NT2/D1 (cell line): ENCODE data around the gene GABRR2.

Source experiments
- DNase-seq: peaks from one replicate; pipeline ENCODE4 v3.0.0-alpha.2; 2011; ENCODE audit warnings: low read depth, low spot score
- H3K27me3 ChIP-seq: 2 replicates; pipeline ENCODE4 v1.6.0; 2011; ENCODE audit warnings: mild to moderate bottlenecking; ENCODE audit not compliant: insufficient read length, insufficient read depth
- H3K36me3 ChIP-seq: 2 replicates; pipeline ENCODE4 v1.6.1; 2011; ENCODE audit warnings: mild to moderate bottlenecking, low read length, mixed read lengths; ENCODE audit not compliant: insufficient read depth, insufficient read length
- H3K4me1 ChIP-seq: 2 replicates; pipeline ENCODE4 v1.5.1; 2011; ENCODE audit not compliant: insufficient read depth, insufficient read length
- H3K4me3 ChIP-seq: 2 replicates; pipeline ENCODE4 v1.5.1; 2011; ENCODE audit warnings: low read depth; ENCODE audit not compliant: insufficient read length
- H3K9ac ChIP-seq: 2 replicates; pipeline ENCODE4 v1.6.0; 2011; ENCODE audit warnings: low read depth; ENCODE audit not compliant: insufficient read length
- H3K9me3 ChIP-seq: 2 replicates; pipeline ENCODE4 v1.5.1; 2011; ENCODE audit warnings: mild to moderate bottlenecking, low read length; ENCODE audit not compliant: insufficient read depth
- SUZ12 ChIP-seq: IDR thresholded peaks from 2 replicates; pipeline ENCODE4 v1.6.1; 2011; ENCODE audit not compliant: insufficient read length, insufficient read depth; ENCODE audit errors: extremely low read depth
- YY1 ChIP-seq: IDR thresholded peaks from 2 replicates; pipeline ENCODE4 v1.6.1; 2011; ENCODE audit not compliant: insufficient read length, insufficient read depth
- ZNF274 ChIP-seq: IDR thresholded peaks from 2 replicates; pipeline ENCODE4 v1.6.1; 2011; ENCODE audit warnings: mild to moderate bottlenecking, low read depth, low read length

Gene GABRR2

GRCh38 chr6:89254569-89254968 lies 60.5 kb downstream of the GABRR2 start:
- Histone ChIP-seq H3K9ac (no peak overlapping the region), H3K4me1 (no peaks in the 10 kb centered on the region), H3K4me3 (no peak overlapping the region), H3K36me3 (no peaks in the 10 kb centered on the region), H3K9me3 (no peaks in the 10 kb centered on the region), H3K27me3 (no peaks in the 10 kb centered on the region)
- TF ChIP-seq YY1 (no peak), SUZ12 (no peak)
- no peak for DNase-seq

- no peak for DNase-seq
- H3K9me3 ChIP-seq, result no peaks in the 10 kb centered on the region
- H3K36me3 ChIP-seq, result no peaks in the 10 kb centered on the region
- no peaks in the 10 kb centered on the region for H3K4me1 ChIP-seq
- H3K27me3 ChIP-seq, result no peaks in the 10 kb centered on the region
- H3K9ac ChIP-seq, result no peak overlapping the region
- H3K4me3 ChIP-seq, result no peak overlapping the region
- TF ChIP-seq SUZ12 (no peak), ZNF274 (no peak), YY1 (no peak)
Measured at GRCh38 chr6:89252907-89253306, 62.2 kb downstream of the GABRR2 start.

- DNase-seq, result no peak
- TF ChIP-seq YY1 (no peak), SUZ12 (no peak), ZNF274 (no peak)
- H3K4me1 ChIP-seq, result no peaks in the 10 kb centered on the region
- no peak overlapping the region for H3K4me3 ChIP-seq
- no peaks in the 10 kb centered on the region for H3K27me3 ChIP-seq
- H3K9ac ChIP-seq, result no peak overlapping the region
- H3K9me3 ChIP-seq, result no peaks in the 10 kb centered on the region
- no peaks in the 10 kb centered on the region for H3K36me3 ChIP-seq
Measured at GRCh38 chr6:89251976-89252375, 63.1 kb downstream of the GABRR2 start.

GRCh38 chr6:89251170-89251569 lies 63.9 kb downstream of the GABRR2 start:
- Histone ChIP-seq H3K9ac (no peak overlapping the region), H3K9me3 (no peaks in the 10 kb centered on the region), H3K27me3 (no peaks in the 10 kb centered on the region), H3K4me3 (no peak overlapping the region), H3K4me1 (no peaks in the 10 kb centered on the region), H3K36me3 (no peaks in the 10 kb centered on the region)
- DNase-seq, result no peak
- TF ChIP-seq YY1 (no peak), ZNF274 (no peak), SUZ12 (no peak)

- no peaks in the 10 kb centered on the region for H3K4me1 ChIP-seq
- no peaks in the 10 kb centered on the region for H3K36me3 ChIP-seq
- DNase-seq, result no peak
- TF ChIP-seq ZNF274, result no peak
- no peak for TF ChIP-seq SUZ12
- no peak for TF ChIP-seq YY1
- no peak overlapping the region for H3K4me3 ChIP-seq
- H3K9me3 ChIP-seq, result no peaks in the 10 kb centered on the region
- H3K27me3 ChIP-seq, result no peaks in the 10 kb centered on the region
- no peak overlapping the region for H3K9ac ChIP-seq
Measured at GRCh38 chr6:89250239-89250638, 64.9 kb downstream of the GABRR2 start.

GRCh38 chr6:89244241-89244985 lies 70.7 kb downstream of the GABRR2 start:
- Histone ChIP-seq H3K9me3 (no peaks in the 10 kb centered on the region), H3K9ac (no peak overlapping the region), H3K27me3 (no peaks in the 10 kb centered on the region), H3K4me3 (no peak overlapping the region), H3K4me1 (no peaks in the 10 kb centered on the region), H3K36me3 (no peaks in the 10 kb centered on the region)
- no peak for TF ChIP-seq YY1
- TF ChIP-seq ZNF274, result no peak
- no peak for DNase-seq

GRCh38 chr6:89243331-89243629 lies 71.8 kb downstream of the GABRR2 start:
- Histone ChIP-seq H3K9me3 (0 out of 2 replicates have a peak, but pooled peaks cover 3% of the 10 kb centered on the region), H3K36me3 (no peaks in the 10 kb centered on the region), H3K4me1 (no peaks in the 10 kb centered on the region), H3K27me3 (no peaks in the 10 kb centered on the region), H3K9ac (no peak overlapping the region), H3K4me3 (no peak overlapping the region)
- no peak for DNase-seq
- TF ChIP-seq YY1 (no peak), ZNF274 (no peak), SUZ12 (no peak)
